Fibroblast of lung (primary cell): ENCODE measurements around the gene SPECC1L. TPM values are rescaled to one million over a fixed set of nuclear protein-coding genes. Genes with fewer than 3 reads are reported as not detected.

Experiments
- DNase-seq, 2 donors: peaks; one replicate each; pipeline versions ENCODE4 v3.0.0 to v3.0.0-alpha.2; 2010; ENCODE audit warnings: low read depth in 2 of 2
- H2AFZ ChIP-seq: 2 replicates; pipeline ENCODE4 v1.5.1; 2012; ENCODE audit warnings: low read length, control low read depth, inconsistent platforms
- H3K27ac ChIP-seq: 2 replicates; pipeline ENCODE4 v1.5.1; 2011; ENCODE audit warnings: low read length, control low read depth; ENCODE audit not compliant: insufficient read depth
- H3K27me3 ChIP-seq: 2 replicates; pipeline ENCODE4 v1.5.1; 2011; ENCODE audit warnings: mild to moderate bottlenecking, low read length; ENCODE audit not compliant: control insufficient read depth, insufficient read depth
- H3K36me3 ChIP-seq: 2 replicates; pipeline ENCODE4 v1.5.1; 2011; ENCODE audit warnings: low read length; ENCODE audit not compliant: control insufficient read depth, insufficient read depth
- H3K4me1 ChIP-seq: 2 replicates; pipeline ENCODE4 v1.5.1; 2011; ENCODE audit warnings: low read length; ENCODE audit not compliant: control insufficient read depth, insufficient read depth; ENCODE audit errors: extremely low read depth
- H3K4me2 ChIP-seq: 2 replicates; pipeline ENCODE4 v1.5.1; 2011; ENCODE audit warnings: low read length, control low read depth; ENCODE audit not compliant: insufficient read depth; ENCODE audit errors: extremely low read depth
- H3K4me3 ChIP-seq, 4 experiments: fragments of 200-600 bp in 1 of 4; sonication (generic) in 1 of 4; replicated peaks in 1 of 4; 2 replicates each; pipeline ENCODE4 v1.5.1; 2011 to 2016; ENCODE audit warnings: low read length in 4 of 4, low read depth in 3 of 4, mild to moderate bottlenecking in 3 of 4, control low read depth in 2 of 4, inconsistent platforms in 1 of 4, mixed read lengths in 1 of 4; ENCODE audit not compliant: insufficient read depth in 1 of 4; ENCODE audit errors: control extremely low read depth in 1 of 4
- H3K79me2 ChIP-seq: 2 replicates; pipeline ENCODE4 v1.5.1; 2012; ENCODE audit warnings: mild to moderate bottlenecking, low read length, inconsistent platforms; ENCODE audit not compliant: control insufficient read depth, insufficient read depth
- H3K9ac ChIP-seq: 2 replicates; pipeline ENCODE4 v1.5.1; 2011; ENCODE audit warnings: mild to moderate bottlenecking, low read length, control low read depth; ENCODE audit not compliant: insufficient read depth
- H3K9me3 ChIP-seq: 2 replicates; pipeline ENCODE4 v1.5.1; 2012; ENCODE audit warnings: low read depth, low read length; ENCODE audit not compliant: control insufficient read depth, insufficient read depth
- H4K20me1 ChIP-seq: 2 replicates; pipeline ENCODE4 v1.5.1; 2011; ENCODE audit warnings: low read length; ENCODE audit not compliant: control insufficient read depth, insufficient read depth; ENCODE audit errors: extremely low read depth
- CTCF ChIP-seq, 2 donors: IDR thresholded peaks in 1 of 2; conservative IDR thresholded peaks in 1 of 2; 1 replicate in 1 of 2; 2 replicates in 1 of 2; pipeline ENCODE4 v1.5.1; 2011 to 2012; ENCODE audit warnings: low read length in 2 of 2, control low read depth in 1 of 2, inconsistent platforms in 1 of 2, low read depth in 1 of 2, mild to moderate bottlenecking in 1 of 2
- EZH2 ChIP-seq: IDR thresholded peaks from 2 replicates; pipeline ENCODE4 v1.5.1; 2012; ENCODE audit warnings: low read length, control low read depth, mild to moderate bottlenecking; ENCODE audit errors: missing control alignments
- polyA plus RNA-seq, 2 donors: library from polyadenylated mRNA; depleted of rRNA in 1 of 2; stranded (reverse) in 1 of 2; unstranded in 1 of 2; fragments of >200 nt; gene quantifications; 2 replicates each; pipeline ENCODE4 v1.2.1, GENCODE V29; 2011 to 2012; ENCODE audit warnings: missing spikeins in 1 of 2
- total RNA-seq: library from RNA; depleted of rRNA; stranded (reverse); fragments of >200 nt; gene quantifications from 2 replicates; pipeline ENCODE4 v1.2.1, GENCODE V29; 2014

The SPECC1L gene
- total and polyA plus RNA-seq, 2 donors (not counting 1 experiment from before 2014, with no cell fraction given) = 40.3 to 46.2 TPM

- no peak overlapping the region for H3K27ac ChIP-seq
- TF ChIP-seq EZH2 = no peak
- no peak for TF ChIP-seq CTCF (conservative IDR thresholded peaks at IDR 0.05 in 1 of 2, IDR thresholded peaks at IDR 0.05 in 1 of 2; ENCODE audit: low read depth in 1 of 2, low read length in 2 of 2)
- H3K4me2 ChIP-seq = no peak overlapping the region
- no peak for DNase-seq
- H3K36me3 ChIP-seq = no peaks in the 10 kb centered on the region
- peaks cover 15% of the 10 kb centered on the region for H3K4me1 ChIP-seq
- H3K9me3 ChIP-seq = no peaks in the 10 kb centered on the region
- H3K79me2 ChIP-seq = peaks cover 4% of the 10 kb centered on the region
- H3K9ac ChIP-seq = no peak overlapping the region
- no peaks in the 10 kb centered on the region for H4K20me1 ChIP-seq
- H3K4me3 ChIP-seq = no peak overlapping the region
- H2AFZ ChIP-seq = no peak overlapping the region
- H3K27me3 ChIP-seq = no peaks in the 10 kb centered on the region
Observed at GRCh38 chr22:24329453-24329852, 58.8 kb downstream of the SPECC1L start.

- H3K4me2 ChIP-seq = no peak overlapping the region
- no peak overlapping the region for H3K9ac ChIP-seq
- no peaks in the 10 kb centered on the region for H3K9me3 ChIP-seq
- H3K4me1 ChIP-seq = peaks cover 15% of the 10 kb centered on the region
- peaks cover 5% of the 10 kb centered on the region for H3K36me3 ChIP-seq
- H3K27ac ChIP-seq = no peak overlapping the region
- no peak overlapping the region for H2AFZ ChIP-seq
- TF ChIP-seq CTCF (conservative IDR thresholded peaks at IDR 0.05 in 1 of 2, IDR thresholded peaks at IDR 0.05 in 1 of 2; ENCODE audit: low read depth in 1 of 2, low read length in 2 of 2) (no peak), EZH2 (no peak)
- H3K4me3 ChIP-seq = no peak overlapping the region
- H3K27me3 ChIP-seq = no peaks in the 10 kb centered on the region
- peak in 1 of 2 donors; percentile 20 for DNase-seq
- H4K20me1 ChIP-seq = no peaks in the 10 kb centered on the region
- peaks cover 10% of the 10 kb centered on the region for H3K79me2 ChIP-seq
Observed at GRCh38 chr22:24330636-24331035, 60.0 kb downstream of the SPECC1L start.

GRCh38 chr22:24331468-24332440, 61.1 kb downstream of the SPECC1L start:
- peak in 1 of 2 donors; percentile 39 for DNase-seq
- H3K79me2 ChIP-seq = peaks cover 10% of the 10 kb centered on the region
- peaks cover 15% of the 10 kb centered on the region for H3K4me1 ChIP-seq
- peak overlapping the region; percentile 42 for H3K4me2 ChIP-seq
- no peak overlapping the region for H3K9ac ChIP-seq
- H3K36me3 ChIP-seq = peaks cover 6% of the 10 kb centered on the region
- no peak overlapping the region for H2AFZ ChIP-seq
- no peaks in the 10 kb centered on the region for H4K20me1 ChIP-seq
- no peak overlapping the region for H3K4me3 ChIP-seq
- no peaks in the 10 kb centered on the region for H3K9me3 ChIP-seq
- H3K27me3 ChIP-seq = no peaks in the 10 kb centered on the region
- peak overlapping the region; percentile 6 for H3K27ac ChIP-seq
- no peak for TF ChIP-seq EZH2
